Measurements from ENCODE around the gene ALG5. TPM values are rescaled to one million over a fixed set of nuclear protein-coding genes. Genes with fewer than 3 reads are reported as not detected.
A peak's percentile ranks its signal among the peaks of the same experiment; 100 is the strongest.

The ALG5 gene
- polyA plus RNA-seq, 1 of the 3 experiments (the other 2 are of a cell fraction), result 24.2 TPM

GRCh38 chr13:36919171-36919832 is 79.8 kb downstream of the ALG5 start:
- no peaks in the 10 kb centered on the region for H3K27me3 ChIP-seq (ENCODE audit: insufficient read depth)
- H3K4me2 ChIP-seq, result peak overlapping the region; percentile 83
- DNase-seq, result peak; percentile 75
- peak overlapping the region; percentile 84 to 96 for H3K27ac ChIP-seq (ENCODE audit: low read depth in 2 of 2, low read length in 1 of 2)
- no peak for TF ChIP-seq EZH2phosphoT487 (IDR thresholded peaks at IDR 0.05; ENCODE audit: borderline replicate concordance, low read depth)
- TF ChIP-seq MEF2A (IDR thresholded peaks at IDR 0.05; ENCODE audit: borderline replicate concordance, low read depth), result no peak
- no peak for TF ChIP-seq RFX5 (IDR thresholded peaks at IDR 0.05; ENCODE audit: low read length)
- TF ChIP-seq RCOR1 (IDR thresholded peaks at IDR 0.05; ENCODE audit: low read length), result peak; percentile 11; the same call in 1 of the 2 replicates
- TF ChIP-seq MAX (IDR thresholded peaks at IDR 0.05; ENCODE audit: low read depth), result peak; percentile 6; the same call in 1 of the 2 replicates
- TF ChIP-seq EP300 (IDR thresholded peaks at IDR 0.05; ENCODE audit: borderline replicate concordance in 1 of 2, low read depth in 1 of 2, low read length in 1 of 2), result peak in 1 of 2 experiments; percentile 22; a peak in 1 of 4 replicates
- TF ChIP-seq TCF12 (IDR thresholded peaks at IDR 0.05), result peak; percentile 4; the same call in 1 of the 2 replicates
- TF ChIP-seq TEAD4 (IDR thresholded peaks at IDR 0.05; ENCODE audit: borderline replicate concordance, insufficient read depth), result 0 out of 2 replicates have a peak, but pooled peaks have one; percentile 5
- TF ChIP-seq RAD21 (IDR thresholded peaks at IDR 0.05; ENCODE audit: low read length), result no peak
- TF ChIP-seq SIN3A (IDR thresholded peaks at IDR 0.05; ENCODE audit: borderline replicate concordance, low read depth, low read length), result no peak; the same call in 1 of the 2 replicates
- no peak for TF ChIP-seq GABPA (IDR thresholded peaks at IDR 0.05; ENCODE audit: low read depth)
- 0 out of 2 replicates have a peak, but pooled peaks have one; percentile 19 for TF ChIP-seq PBX3 (IDR thresholded peaks at IDR 0.05)
- no peak for TF ChIP-seq GATA2 (CRISPR knock-in tag; IDR thresholded peaks at IDR 0.05)
- no peak for TF ChIP-seq TAF1 (IDR thresholded peaks at IDR 0.05; ENCODE audit: borderline replicate concordance, low read depth, low read length)
- TF ChIP-seq ZBTB33 (IDR thresholded peaks at IDR 0.05; ENCODE audit: borderline replicate concordance, low read depth), result no peak
- TF ChIP-seq FOXJ3 (CRISPR knock-in tag; IDR thresholded peaks at IDR 0.05), result no peak
- no peak for TF ChIP-seq CTCF (IDR thresholded peaks at IDR 0.05)
- no peak for TF ChIP-seq YY1 (IDR thresholded peaks at IDR 0.05; ENCODE audit: low read depth)
- TF ChIP-seq NFIC (IDR thresholded peaks at IDR 0.05; ENCODE audit: borderline replicate concordance), result no peak
- no peak for TF ChIP-seq IRF3 (IDR thresholded peaks at IDR 0.05; ENCODE audit: low read depth, low read length)
- TF ChIP-seq FOSL2 (IDR thresholded peaks at IDR 0.05; ENCODE audit: borderline replicate concordance, low read depth), result no peak
- ChIA-PET CTCF (interaction anchor here (0.9 to 1.8 kb wide), 4 partner anchors 52 to 71 kb away, joined by 3 to 5 read pairs (median 4); no protein-coding TSS in a partner anchor), POLR2A (interaction anchor here (0.6 kb wide), 1 partner anchor 81 kb away, joined by 3 read pairs; the partner anchor contains the start of gene EXOSC8)
- H3K79me2 ChIP-seq (ENCODE audit: insufficient read depth), result peaks cover 47% of the 10 kb centered on the region
- peak overlapping the region; percentile 76 for H2AFZ ChIP-seq (ENCODE audit: low read depth)
- H3K9me2 ChIP-seq, result no peaks in the 10 kb centered on the region
- peak overlapping the region; percentile 83 for H3K9ac ChIP-seq
- H3K4me1 ChIP-seq (ENCODE audit: control insufficient read depth in 1 of 2, insufficient read depth in 2 of 2, low read depth in 1 of 2, low read length in 1 of 2), result peaks cover 31 to 44% of the 10 kb centered on the region in 2 experiments; a peak in 3 of 4 replicates
- H3K36me3 ChIP-seq (replicated peaks in 1 of 2; ENCODE audit: control insufficient read depth in 1 of 2, insufficient read depth in 2 of 2, low read length in 1 of 2), result no peaks in the 10 kb centered on the region
- peaks cover 24% of the 10 kb centered on the region for H3F3A ChIP-seq (replicated peaks; ENCODE audit: insufficient read depth)
- WGBS (ENCODE audit: low lambda C conversion rate), result under 1% methylated on average over 21 of the region's 51 CpGs
- H3K9me3 ChIP-seq, result no peaks in the 10 kb centered on the region
- peak overlapping the region; percentile 60 to 95 for H3K4me3 ChIP-seq (ENCODE audit: low read depth in 2 of 2, low read length in 1 of 2)
- H4K20me1 ChIP-seq (ENCODE audit: insufficient read depth), result no peaks in the 10 kb centered on the region

Data from SK-N-SH (cell line).